HepG2 (cell line): ENCODE measurements around the gene PSENEN. TPM values are rescaled to one million over a fixed set of nuclear protein-coding genes. Genes with fewer than 3 reads are reported as not detected.

Experiments used
- CHD2 ChIP-seq: IDR thresholded peaks from 2 replicates; pipeline ENCODE4 v1.6.1; 2011; ENCODE audit warnings: low read depth, low read length, improper control_type of control experiment
- ETV5 ChIP-seq: IDR thresholded peaks from 2 replicates; pipeline ENCODE4 v1.6.1; 2018; ENCODE audit warnings: missing biosample characterization, missing genetic modification reagents, inconsistent platforms, borderline replicate concordance
- GATAD1 ChIP-seq: IDR thresholded peaks from 2 replicates; pipeline ENCODE4 v1.6.1; 2016; ENCODE audit warnings: missing genetic modification reagents, missing compliant biosample characterization
- GPN1 ChIP-seq: sonication (generic); formaldehyde crosslinking; IDR thresholded peaks from 2 replicates; pipeline ENCODE4 v1.5.1; 2020; ENCODE audit warnings: missing genetic modification reagents, borderline replicate concordance
- KAT7 ChIP-seq: IDR thresholded peaks from 2 replicates; pipeline ENCODE4 v1.6.1; 2018; ENCODE audit warnings: borderline replicate concordance, missing compliant biosample characterization
- MEF2D ChIP-seq: sonication (generic); formaldehyde crosslinking; IDR thresholded peaks from 2 replicates; pipeline ENCODE4 v1.5.1; 2020; ENCODE audit warnings: mild to moderate bottlenecking, missing genetic modification reagents
- NONO ChIP-seq, 2 experiments: fragments of 450-650 bp in 1 of 2; sonication (generic) in 1 of 2; formaldehyde crosslinking in 1 of 2; IDR thresholded peaks in 1 of 2; conservative IDR thresholded peaks in 1 of 2; 2 replicates each; pipeline versions ENCODE4 v1.6.1 to v1.8.0; 2017 to 2022; ENCODE audit warnings: mild to moderate bottlenecking in 1 of 2, missing genetic modification reagents in 1 of 2, moderate library complexity in 1 of 2
- PHF20 ChIP-seq: sonication (generic); formaldehyde crosslinking; IDR thresholded peaks from 2 replicates; pipeline ENCODE4 v1.5.0; 2020; ENCODE audit warnings: mild to moderate bottlenecking, missing genetic modification reagents
- RARA ChIP-seq: IDR thresholded peaks from 2 replicates; pipeline ENCODE4 v1.6.1; 2016; ENCODE audit warnings: missing genetic modification reagents, missing compliant biosample characterization
- TOPORS ChIP-seq: sonication (generic); formaldehyde crosslinking; IDR thresholded peaks from 2 replicates; pipeline ENCODE4 v1.8.0; 2023; ENCODE audit warnings: mild to moderate bottlenecking, missing genetic modification reagents
- ZFP90 ChIP-seq: sonication (generic); formaldehyde crosslinking; IDR thresholded peaks from 2 replicates; pipeline ENCODE4 v1.8.0; 2022; ENCODE audit warnings: missing genetic modification reagents, mild to moderate bottlenecking, inconsistent platforms, borderline replicate concordance
- ZNF124 ChIP-seq: sonication (generic); formaldehyde crosslinking; IDR thresholded peaks from 2 replicates; pipeline ENCODE4 v1.4.0; 2020; ENCODE audit warnings: missing genetic modification reagents
- ZNF446 ChIP-seq: sonication (generic); formaldehyde crosslinking; IDR thresholded peaks from 2 replicates; pipeline ENCODE4 v1.5.0; 2020; ENCODE audit warnings: mild to moderate bottlenecking, missing genetic modification reagents
- ZNF670 ChIP-seq: sonication (generic); formaldehyde crosslinking; IDR thresholded peaks from 2 replicates; pipeline ENCODE4 v1.8.0; 2022; ENCODE audit warnings: mild to moderate bottlenecking, missing genetic modification reagents, borderline replicate concordance
- ZNF749 ChIP-seq: sonication (generic); formaldehyde crosslinking; IDR thresholded peaks from 2 replicates; pipeline ENCODE4 v1.8.0; 2022; ENCODE audit warnings: mild to moderate bottlenecking, missing genetic modification reagents, moderate library complexity, borderline replicate concordance
- ZNF761 ChIP-seq: sonication (generic); formaldehyde crosslinking; conservative IDR thresholded peaks from 2 replicates; pipeline ENCODE4 v1.4.0; 2020; ENCODE audit warnings: mild to moderate bottlenecking, missing genetic modification reagents
- ZNF768 ChIP-seq: sonication (generic); formaldehyde crosslinking; IDR thresholded peaks from 2 replicates; pipeline ENCODE4 v1.4.0; 2020; ENCODE audit warnings: missing genetic modification reagents
- polyA plus RNA-seq, 8 experiments: library from polyadenylated mRNA; depleted of rRNA in 3 of 8; stranded (reverse) in 7 of 8; unstranded in 1 of 8; fragments of >200 nt; fragmentation: Illumina TruSeq in 4 of 8; extraction: Trizol in 4 of 8; gene quantifications; 2 replicates each; pipeline versions ENCODE4 v1.2.1 to v1.2.3, GENCODE V29; 2011 to 2016; ENCODE audit warnings: low read depth in 4 of 8, missing spikeins in 1 of 8, mixed read lengths in 1 of 8; ENCODE audit not compliant: insufficient read depth in 1 of 8
- total RNA-seq, 5 experiments: library from RNA; depleted of rRNA; stranded (reverse); fragments of >200 nt; fragmentation: Illumina TruSeq; extraction: Trizol; gene quantifications; 2 replicates each; pipeline ENCODE4 v1.2.3, GENCODE V29; 2016; ENCODE audit warnings: low read depth in 1 of 5
- TF ChIP-seq, protein P1 (sequence below): sonication (generic); formaldehyde crosslinking; IDR thresholded peaks from 2 replicates; pipeline ENCODE4 v1.4.0; 2020; ENCODE audit warnings: mild to moderate bottlenecking, missing genetic modification reagents
- TF ChIP-seq, protein P2 (sequence below): IDR thresholded peaks from 2 replicates; pipeline ENCODE4 v1.6.1; 2016; ENCODE audit warnings: mild to moderate bottlenecking, missing biosample characterization, missing genetic modification reagents
- TF ChIP-seq, protein P3 (sequence below): sonication (generic); formaldehyde crosslinking; IDR thresholded peaks from 2 replicates; pipeline ENCODE4 v1.4.0; 2020; ENCODE audit warnings: missing genetic modification reagents
- TF ChIP-seq, protein P4 (sequence below): sonication (generic); formaldehyde crosslinking; IDR thresholded peaks from 2 replicates; pipeline ENCODE4 v1.5.0; 2020; ENCODE audit warnings: missing genetic modification reagents

PSENEN gene
- total and polyA plus RNA-seq, 2 of the 13 experiments (the other 11 are each of a cell fraction or from before 2014, with no cell fraction given) = 16.9 to 34.2 TPM

DNA sequence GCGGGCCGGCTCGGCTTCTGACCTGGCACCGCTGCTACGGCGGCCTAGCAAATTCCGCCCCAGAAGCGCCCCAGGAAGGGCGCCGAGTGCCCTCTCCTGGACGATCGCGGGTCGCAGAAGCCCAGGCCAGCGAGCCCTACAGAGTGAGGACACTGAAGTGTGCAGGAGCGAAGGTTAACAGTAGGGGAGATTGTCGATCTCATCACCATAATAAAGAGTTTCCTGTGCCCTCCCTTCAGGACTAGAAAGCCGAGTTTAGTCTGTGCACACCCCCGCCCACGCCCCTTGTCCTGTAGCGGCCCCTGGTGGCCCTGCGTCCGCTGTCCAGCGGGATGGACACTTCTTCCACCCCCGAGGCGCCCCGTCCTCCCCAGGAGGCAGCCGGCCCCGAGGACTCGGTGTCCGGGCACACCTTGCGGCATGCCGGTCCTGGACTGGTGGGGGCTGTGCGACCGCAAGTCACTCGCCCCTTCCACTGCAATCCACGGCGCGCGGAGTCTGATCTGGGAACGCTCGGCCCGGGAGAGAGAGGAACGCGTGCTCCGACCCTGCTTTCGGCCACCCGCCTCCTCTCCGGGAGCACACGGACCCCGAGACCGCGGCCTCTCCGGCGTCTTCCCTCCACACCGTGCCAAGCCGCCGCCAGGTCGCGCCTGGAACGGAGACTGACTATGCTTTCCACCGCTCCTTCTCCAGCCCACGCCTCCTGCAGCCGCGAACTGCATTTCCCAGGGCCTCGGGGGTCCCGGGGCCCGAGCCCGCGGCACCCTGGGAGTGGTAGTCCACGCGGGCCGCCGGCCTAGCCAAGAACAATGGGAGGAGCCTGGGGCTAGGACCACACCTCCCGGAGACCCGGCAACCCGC, 28.4 kb upstream of the PSENEN start (continued):
- TF ChIP-seq ZNF768 (CRISPR knock-in tag) (peak; percentile 19; the same call in 1 of the 2 replicates), ETV5 (CRISPR knock-in tag) (0 out of 2 replicates have a peak, but pooled peaks have one; percentile 5), CHD2 (0 out of 2 replicates have a peak, but pooled peaks have one; percentile 39), NONO (IDR thresholded peaks at IDR 0.05) (no peak), NONO (CRISPR knock-in tag; conservative IDR thresholded peaks at IDR 0.05) (peak; percentile 28; the same call in 1 of the 2 replicates), GATAD1 (CRISPR knock-in tag) (peak; percentile 68), ZFP90 (CRISPR knock-in tag) (peak; percentile 46; the same call in 1 of the 2 replicates), ZNF749 (CRISPR knock-in tag) (0 out of 2 replicates have a peak, but pooled peaks have one; percentile 65), TOPORS (peak; percentile 65; the same call in 1 of the 2 replicates), KAT7 (CRISPR knock-in tag) (0 out of 2 replicates have a peak, but pooled peaks have one; percentile 50), RARA (CRISPR knock-in tag) (no peak), ZNF761 (CRISPR knock-in tag) (peak; percentile 56; the same call in 1 of the 2 replicates), PHF20 (CRISPR knock-in tag) (peak; percentile 54), MEF2D (CRISPR knock-in tag) (peak; percentile 38; the same call in 1 of the 2 replicates), ZNF124 (CRISPR knock-in tag) (peak; percentile 20), GPN1 (CRISPR knock-in tag) (no peak), ZNF446 (CRISPR knock-in tag) (no peak; the same call in 1 of the 2 replicates), ZNF670 (peak; percentile 99)
- TF ChIP-seq, protein P1, sequence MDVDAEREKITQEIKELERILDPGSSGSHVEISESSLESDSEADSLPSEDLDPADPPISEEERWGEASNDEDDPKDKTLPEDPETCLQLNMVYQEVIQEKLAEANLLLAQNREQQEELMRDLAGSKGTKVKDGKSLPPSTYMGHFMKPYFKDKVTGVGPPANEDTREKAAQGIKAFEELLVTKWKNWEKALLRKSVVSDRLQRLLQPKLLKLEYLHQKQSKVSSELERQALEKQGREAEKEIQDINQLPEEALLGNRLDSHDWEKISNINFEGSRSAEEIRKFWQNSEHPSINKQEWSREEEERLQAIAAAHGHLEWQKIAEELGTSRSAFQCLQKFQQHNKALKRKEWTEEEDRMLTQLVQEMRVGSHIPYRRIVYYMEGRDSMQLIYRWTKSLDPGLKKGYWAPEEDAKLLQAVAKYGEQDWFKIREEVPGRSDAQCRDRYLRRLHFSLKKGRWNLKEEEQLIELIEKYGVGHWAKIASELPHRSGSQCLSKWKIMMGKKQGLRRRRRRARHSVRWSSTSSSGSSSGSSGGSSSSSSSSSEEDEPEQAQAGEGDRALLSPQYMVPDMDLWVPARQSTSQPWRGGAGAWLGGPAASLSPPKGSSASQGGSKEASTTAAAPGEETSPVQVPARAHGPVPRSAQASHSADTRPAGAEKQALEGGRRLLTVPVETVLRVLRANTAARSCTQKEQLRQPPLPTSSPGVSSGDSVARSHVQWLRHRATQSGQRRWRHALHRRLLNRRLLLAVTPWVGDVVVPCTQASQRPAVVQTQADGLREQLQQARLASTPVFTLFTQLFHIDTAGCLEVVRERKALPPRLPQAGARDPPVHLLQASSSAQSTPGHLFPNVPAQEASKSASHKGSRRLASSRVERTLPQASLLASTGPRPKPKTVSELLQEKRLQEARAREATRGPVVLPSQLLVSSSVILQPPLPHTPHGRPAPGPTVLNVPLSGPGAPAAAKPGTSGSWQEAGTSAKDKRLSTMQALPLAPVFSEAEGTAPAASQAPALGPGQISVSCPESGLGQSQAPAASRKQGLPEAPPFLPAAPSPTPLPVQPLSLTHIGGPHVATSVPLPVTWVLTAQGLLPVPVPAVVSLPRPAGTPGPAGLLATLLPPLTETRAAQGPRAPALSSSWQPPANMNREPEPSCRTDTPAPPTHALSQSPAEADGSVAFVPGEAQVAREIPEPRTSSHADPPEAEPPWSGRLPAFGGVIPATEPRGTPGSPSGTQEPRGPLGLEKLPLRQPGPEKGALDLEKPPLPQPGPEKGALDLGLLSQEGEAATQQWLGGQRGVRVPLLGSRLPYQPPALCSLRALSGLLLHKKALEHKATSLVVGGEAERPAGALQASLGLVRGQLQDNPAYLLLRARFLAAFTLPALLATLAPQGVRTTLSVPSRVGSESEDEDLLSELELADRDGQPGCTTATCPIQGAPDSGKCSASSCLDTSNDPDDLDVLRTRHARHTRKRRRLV (CRISPR knock-in tag) = peak; percentile 74; the same call in 1 of the 2 replicates
- TF ChIP-seq, protein P2, sequence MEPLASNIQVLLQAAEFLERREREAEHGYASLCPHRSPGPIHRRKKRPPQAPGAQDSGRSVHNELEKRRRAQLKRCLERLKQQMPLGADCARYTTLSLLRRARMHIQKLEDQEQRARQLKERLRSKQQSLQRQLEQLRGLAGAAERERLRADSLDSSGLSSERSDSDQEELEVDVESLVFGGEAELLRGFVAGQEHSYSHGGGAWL = peak; percentile 55; the same call in 1 of the 2 replicates
- TF ChIP-seq, protein P3, sequence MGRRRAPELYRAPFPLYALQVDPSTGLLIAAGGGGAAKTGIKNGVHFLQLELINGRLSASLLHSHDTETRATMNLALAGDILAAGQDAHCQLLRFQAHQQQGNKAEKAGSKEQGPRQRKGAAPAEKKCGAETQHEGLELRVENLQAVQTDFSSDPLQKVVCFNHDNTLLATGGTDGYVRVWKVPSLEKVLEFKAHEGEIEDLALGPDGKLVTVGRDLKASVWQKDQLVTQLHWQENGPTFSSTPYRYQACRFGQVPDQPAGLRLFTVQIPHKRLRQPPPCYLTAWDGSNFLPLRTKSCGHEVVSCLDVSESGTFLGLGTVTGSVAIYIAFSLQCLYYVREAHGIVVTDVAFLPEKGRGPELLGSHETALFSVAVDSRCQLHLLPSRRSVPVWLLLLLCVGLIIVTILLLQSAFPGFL (CRISPR knock-in tag) = 0 out of 2 replicates have a peak, but pooled peaks have one; percentile 16
- TF ChIP-seq, protein P4, sequence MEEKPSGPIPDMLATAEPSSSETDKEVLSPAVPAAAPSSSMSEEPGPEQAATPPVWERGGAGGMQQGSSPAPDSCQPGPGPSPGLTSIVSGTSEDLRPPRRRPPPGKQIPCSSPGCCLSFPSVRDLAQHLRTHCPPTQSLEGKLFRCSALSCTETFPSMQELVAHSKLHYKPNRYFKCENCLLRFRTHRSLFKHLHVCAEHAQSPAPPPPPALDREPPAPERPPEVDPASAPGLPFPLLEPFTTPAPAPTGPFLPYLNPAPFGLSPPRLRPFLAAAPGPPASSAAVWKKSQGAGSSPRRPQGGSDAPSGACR = 0 out of 2 replicates have a peak, but pooled peaks have one; percentile 60
